A549 (cell line): ENCODE results near the gene PPP2R3A. TPM values are rescaled to one million over a fixed set of nuclear protein-coding genes. Genes with fewer than 3 reads are reported as not detected.

Experiments used
- ATAC-seq, 2 experiments: fragments of 200-7000 bp in 1 of 2; fragments of >200 bp in 1 of 2; cut with Nextera tagmentation in 1 of 2; cut with Tn5 transposase in 1 of 2; 3 replicates each; pipeline versions ENCODE4 v1.8.0 to v1.9.1; 2018 to 2020; ENCODE audit warnings: mild to moderate bottlenecking in 1 of 2, moderate library complexity in 1 of 2
- CTCF ChIA-PET: fragments of 300-600 bp; sonication (Branson Sonifier 250); formaldehyde crosslinking; extraction: SDS; loops from one replicate; lab custom pipeline; 2021; ENCODE audit warnings: antibody characterized with exemption, inconsistent platforms; lab: Yijun Ruan, JAX
- POLR2A ChIA-PET: fragments of 350-600 bp; formaldehyde crosslinking; extraction: SDS; loops from one replicate; lab custom pipeline; 2021; ENCODE audit warnings: antibody characterized with exemption, inconsistent platforms; lab: Yijun Ruan, JAX
- DNase-seq, 2 experiments: peaks; one replicate each; pipeline versions ENCODE4 v3.0.0 to v3.0.0-alpha.2; 2011 to 2016; ENCODE audit warnings: low read depth in 1 of 2, low spot score in 1 of 2
- FAIRE-seq: peaks from 2 replicates; lab custom pipeline; 2011; peaks lifted over from hg19 to GRCh38; lab: Jason Lieb, UNC
- H3K27ac ChIP-seq, 2 experiments: fragments of >200 bp; sonication (Bioruptor Twin); formaldehyde crosslinking; 3 replicates each; pipeline ENCODE4 v1.5.1; 2016 to 2017
- H3K4me1 ChIP-seq: fragments of >200 bp; sonication (Bioruptor Twin); formaldehyde crosslinking; 3 replicates; pipeline ENCODE4 v1.6.1; 2016
- H3K4me2 ChIP-seq: fragments of >200 bp; sonication (Bioruptor Twin); formaldehyde crosslinking; 3 replicates; pipeline ENCODE4 v1.6.1; 2016
- H3K4me3 ChIP-seq: fragments of >200 bp; sonication (Bioruptor Twin); formaldehyde crosslinking; 3 replicates; pipeline ENCODE4 v1.5.1; 2016
- H3K9me3 ChIP-seq: fragments of >200 bp; sonication (Bioruptor Twin); formaldehyde crosslinking; 3 replicates; pipeline ENCODE4 v1.6.1; 2016
- ATOH8 ChIP-seq: fragments of 250-450 bp; sonication (Bioruptor Pico); IDR thresholded peaks from 2 replicates; pipeline ENCODE4 v1.5.0; 2020; ENCODE audit warnings: low read depth, mild to moderate bottlenecking, moderate library complexity
- BCL3 ChIP-seq: fragments of >200 bp; sonication (Bioruptor Twin); formaldehyde crosslinking; IDR thresholded peaks from 3 replicates; pipeline ENCODE4 v1.6.1; 2016
- CBX8 ChIP-seq: fragments of 200-600 bp; sonication (generic); IDR thresholded peaks from 2 replicates; pipeline ENCODE4 v1.6.1; 2016
- CHD2 ChIP-seq: fragments of 150-350 bp; IDR thresholded peaks from 2 replicates; pipeline ENCODE4 v1.6.1; 2014; ENCODE audit warnings: low read length; ENCODE audit not compliant: partially characterized antibody
- ELK1 ChIP-seq: fragments of 150-350 bp; IDR thresholded peaks from 2 replicates; pipeline ENCODE4 v1.6.1; 2014; ENCODE audit warnings: low read depth, mild to moderate bottlenecking, low read length
- FOXS1 ChIP-seq: fragments of 250-450 bp; sonication (Bioruptor Pico); IDR thresholded peaks from 2 replicates; pipeline ENCODE4 v1.5.0; 2020; ENCODE audit warnings: mild to moderate bottlenecking, moderate library complexity
- GATA3 ChIP-seq: IDR thresholded peaks from 2 replicates; pipeline ENCODE4 v1.6.1; 2012; ENCODE audit warnings: borderline replicate concordance
- HES2 ChIP-seq: fragments of >200 bp; sonication (Bioruptor Twin); formaldehyde crosslinking; IDR thresholded peaks from 2 replicates; pipeline ENCODE4 v1.6.1; 2016
- HEYL ChIP-seq: fragments of 250-450 bp; sonication (Bioruptor Pico); IDR thresholded peaks from 2 replicates; pipeline ENCODE4 v1.8.0; 2021; ENCODE audit warnings: mild to moderate bottlenecking, moderate library complexity
- HMGXB4 ChIP-seq: fragments of 250-450 bp; sonication (Bioruptor Pico); IDR thresholded peaks from 2 replicates; pipeline ENCODE4 v1.5.0; 2021; ENCODE audit warnings: mild to moderate bottlenecking, moderate library complexity, borderline replicate concordance
- JUN ChIP-seq, 2 experiments: fragments of >200 bp; sonication (Bioruptor Twin); formaldehyde crosslinking; IDR thresholded peaks; 2 replicates in 1 of 2; 3 replicates in 1 of 2; pipeline ENCODE4 v1.6.1; 2016 to 2017
- KDM5A ChIP-seq: fragments of 200-600 bp; sonication (generic); IDR thresholded peaks from 2 replicates; pipeline ENCODE4 v1.6.1; 2016; ENCODE audit warnings: antibody characterized with exemption, mild to moderate bottlenecking
- MAFK ChIP-seq: fragments of 450-650 bp; IDR thresholded peaks from 2 replicates; pipeline ENCODE4 v1.6.1; 2014; ENCODE audit not compliant: partially characterized antibody
- MAZ ChIP-seq: fragments of 150-350 bp; IDR thresholded peaks from 2 replicates; pipeline ENCODE4 v1.6.1; 2014; ENCODE audit warnings: antibody characterized with exemption, low read depth, low read length, borderline replicate concordance
- NFE2L2 ChIP-seq: fragments of 150-350 bp; conservative IDR thresholded peaks from 2 replicates; pipeline ENCODE4 v1.6.1; 2014; ENCODE audit warnings: low read length
- PBX3 ChIP-seq: IDR thresholded peaks from 2 replicates; pipeline ENCODE4 v1.6.1; 2012
- PHF8 ChIP-seq: fragments of 200-600 bp; sonication (generic); IDR thresholded peaks from 2 replicates; pipeline ENCODE4 v1.6.1; 2016; ENCODE audit warnings: low read depth, mild to moderate bottlenecking, antibody characterized with exemption, moderate library complexity, borderline replicate concordance
- POLR2AphosphoS2 ChIP-seq: conservative IDR thresholded peaks from 2 replicates; pipeline ENCODE4 v1.6.1; 2012; ENCODE audit warnings: low read length, improper control_type of control experiment, inconsistent platforms
- RAD21 ChIP-seq, 2 experiments: fragments of >200 bp in 1 of 2; sonication (Bioruptor Twin) in 1 of 2; formaldehyde crosslinking in 1 of 2; IDR thresholded peaks in 1 of 2; conservative IDR thresholded peaks in 1 of 2; 2 replicates in 1 of 2; 3 replicates in 1 of 2; pipeline ENCODE4 v1.6.1; 2012 to 2018; ENCODE audit warnings: inconsistent platforms in 1 of 2
- RARB ChIP-seq: fragments of 250-450 bp; sonication (Bioruptor Pico); IDR thresholded peaks from 2 replicates; pipeline ENCODE4 v1.8.0; 2021; ENCODE audit warnings: mild to moderate bottlenecking, moderate library complexity
- REST ChIP-seq: fragments of 200-600 bp; sonication (generic); IDR thresholded peaks from 2 replicates; pipeline ENCODE4 v1.6.1; 2016; ENCODE audit warnings: antibody characterized with exemption, mild to moderate bottlenecking, moderate library complexity
- RNF2 ChIP-seq: fragments of 200-600 bp; sonication (generic); IDR thresholded peaks from 2 replicates; pipeline ENCODE4 v1.6.1; 2016; ENCODE audit warnings: low read depth, mild to moderate bottlenecking, antibody characterized with exemption, moderate library complexity, borderline replicate concordance
- SMC3 ChIP-seq: fragments of >200 bp; sonication (Bioruptor Twin); formaldehyde crosslinking; IDR thresholded peaks from 3 replicates; pipeline ENCODE4 v1.6.1; 2018; ENCODE audit warnings: inconsistent platforms
- TFCP2L1 ChIP-seq: fragments of 250-450 bp; sonication (Bioruptor Pico); IDR thresholded peaks from 2 replicates; pipeline ENCODE4 v1.5.0; 2021; ENCODE audit warnings: mild to moderate bottlenecking
- TP53 ChIP-seq: fragments of 250-450 bp; sonication (Bioruptor Pico); IDR thresholded peaks from 2 replicates; pipeline ENCODE4 v1.5.0; 2021; ENCODE audit warnings: mild to moderate bottlenecking, moderate library complexity
- ZNF302 ChIP-seq: fragments of 250-450 bp; sonication (Bioruptor Pico); IDR thresholded peaks from 2 replicates; pipeline ENCODE4 v1.9.0; 2021; ENCODE audit warnings: inconsistent platforms, mild to moderate bottlenecking, moderate library complexity
- WGBS: methylation state at CpG from one replicate; pipeline ENCODE4 v1.1.6; 2017; ENCODE audit errors: missing lambda C conversion rate; 5-methylcytosine and 5-hydroxymethylcytosine counted together
- polyA plus RNA-seq, 4 experiments: library from polyadenylated mRNA; depleted of rRNA in 3 of 4; stranded (reverse); fragments of >200 nt; fragmentation: RNase III in 1 of 4; extraction: RNeasy Plus Mini Kit Qiagen cat#74134 plus additional on column Dnase treatment in 1 of 4; gene quantifications; 2 replicates in 3 of 4; 3 replicates in 1 of 4; pipeline ENCODE4 v1.2.3, GENCODE V29; 2011 to 2017

Gene PPP2R3A
- polyA plus RNA-seq, 2 of the 4 experiments (the other 2 are of a cell fraction), result 1.9 to 3.2 TPM

GRCh38 chr3:136008732-136009470, 43.4 kb downstream of the PPP2R3A start:
- Histone ChIP-seq H3K4me3 (no peak overlapping the region), H3K27ac (no peak overlapping the region), H3K4me2 (no peak overlapping the region), H3K4me1 (peaks cover 3% of the 10 kb centered on the region; the same call in 1 of the 3 replicates)
- DNase-seq, result no peak
- 73% methylated on average over 5 of the region's 5 CpGs for WGBS
- POLR2A ChIA-PET, result no interaction called here
- CTCF ChIA-PET, result interaction anchor here (1.6 kb wide), 1 partner anchor 34 kb away, joined by 5 read pairs; no protein-coding TSS in a partner anchor
- no peak for FAIRE-seq
- no peak for TF ChIP-seq CHD2
- TF ChIP-seq GATA3, result no peak
- TF ChIP-seq RAD21 (conservative IDR thresholded peaks at IDR 0.05 in 1 of 2, IDR thresholded peaks at IDR 0.05 in 1 of 2), result no peak
- TF ChIP-seq HES2, result no peak
- no peak for TF ChIP-seq ATOH8 (CRISPR knock-in tag)
- no peak for TF ChIP-seq TP53
- no peak for TF ChIP-seq FOXS1 (CRISPR knock-in tag)
- TF ChIP-seq PHF8, result no peak
- no peak for TF ChIP-seq MAZ
- TF ChIP-seq JUN (IDR thresholded peaks at IDR 0.05), result no peak
- TF ChIP-seq RARB, result no peak
- TF ChIP-seq PBX3, result no peak
- no peak for TF ChIP-seq POLR2AphosphoS2
- TF ChIP-seq HEYL, result no peak
- no peak for TF ChIP-seq KDM5A
- TF ChIP-seq SMC3, result no peak
- TF ChIP-seq BCL3, result no peak
- TF ChIP-seq CBX8, result no peak
- no peak for TF ChIP-seq HMGXB4 (CRISPR knock-in tag)
- TF ChIP-seq RNF2, result no peak
- TF ChIP-seq, all 56 proteins: peak for 0
- H3K9me3 ChIP-seq, result no peaks in the 10 kb centered on the region
- no peak for ATAC-seq

GRCh38 chr3:136018876-136019275, 53.3 kb downstream of the PPP2R3A start:
- Histone ChIP-seq H3K27ac (no peak overlapping the region), H3K9me3 (no peaks in the 10 kb centered on the region), H3K4me3 (no peak overlapping the region), H3K4me1 (no peaks in the 10 kb centered on the region), H3K4me2 (no peak overlapping the region)
- FAIRE-seq (no peak), ATAC-seq (no peak), DNase-seq (no peak)
- CTCF ChIA-PET, result interaction anchor here (1.6 kb wide), 1 partner anchor 24 kb away, joined by 4 read pairs; no protein-coding TSS in a partner anchor
- POLR2A ChIA-PET, result no interaction called here
- WGBS, result 100% methylated on average over 1 of the region's 1 CpG
- no peak for TF ChIP-seq MAFK
- no peak for TF ChIP-seq GATA3
- no peak for TF ChIP-seq HES2
- TF ChIP-seq ZNF302 (CRISPR knock-in tag), result no peak
- no peak for TF ChIP-seq TFCP2L1 (CRISPR knock-in tag)
- TF ChIP-seq REST, result no peak
- TF ChIP-seq CBX8, result no peak
- no peak for TF ChIP-seq ELK1
- no peak for TF ChIP-seq NFE2L2
